Right atrium auricular region (tissue), 2 donors: ENCODE measurements around the gene GUK1. TPM values are rescaled to one million over a fixed set of nuclear protein-coding genes. Genes with fewer than 3 reads are reported as not detected.
A peak's percentile ranks its signal among the peaks of the same experiment; 100 is the strongest.

Experiments
- DNase-seq: peaks from one replicate; pipeline ENCODE4 v3.0.0-alpha.2; 2019; ENCODE audit warnings: low spot score
- H3K27ac ChIP-seq, 2 donors: fragments of 200-600 bp; sonication (generic); 1 replicate in 1 of 2; 2 replicates in 1 of 2; pipeline ENCODE4 v1.5.1; 2016 to 2019
- H3K27me3 ChIP-seq, 2 donors: fragments of 200-600 bp; sonication (generic); one replicate each; pipeline versions ENCODE4 v1.5.1 to v1.6.0; 2017 to 2019
- H3K36me3 ChIP-seq: fragments of 200-600 bp; sonication (generic); one replicate; pipeline ENCODE4 v1.5.1; 2016
- H3K4me1 ChIP-seq, 2 donors: fragments of 200-600 bp; sonication (generic); one replicate each; pipeline versions ENCODE4 v1.5.1 to v1.6.0; 2017 to 2019
- H3K4me3 ChIP-seq, 2 donors: fragments of 200-600 bp; sonication (generic); 1 replicate in 1 of 2; 2 replicates in 1 of 2; pipeline ENCODE4 v1.5.1; 2017 to 2019; ENCODE audit warnings: mild to moderate bottlenecking in 1 of 2, moderate library complexity in 1 of 2
- H3K9me3 ChIP-seq, 2 donors: fragments of 200-600 bp; sonication (generic); one replicate each; pipeline ENCODE4 v1.5.1; 2019
- total RNA-seq, 2 donors: library from RNA; depleted of rRNA; stranded (reverse); fragments of >200 nt; gene quantifications; one replicate each; pipeline ENCODE4 v1.1.0, GENCODE V29; 2016
- TF ChIP-seq, protein P1 (sequence below), 2 donors: fragments of 200-600 bp; sonication (generic); IDR thresholded peaks; one replicate each; pipeline ENCODE4 v1.5.1; 2019; ENCODE audit warnings: antibody characterized with exemption in 2 of 2

GUK1 gene
- total RNA-seq, 2 donors from 2014 or later: 179 to 277 TPM

DNA sequence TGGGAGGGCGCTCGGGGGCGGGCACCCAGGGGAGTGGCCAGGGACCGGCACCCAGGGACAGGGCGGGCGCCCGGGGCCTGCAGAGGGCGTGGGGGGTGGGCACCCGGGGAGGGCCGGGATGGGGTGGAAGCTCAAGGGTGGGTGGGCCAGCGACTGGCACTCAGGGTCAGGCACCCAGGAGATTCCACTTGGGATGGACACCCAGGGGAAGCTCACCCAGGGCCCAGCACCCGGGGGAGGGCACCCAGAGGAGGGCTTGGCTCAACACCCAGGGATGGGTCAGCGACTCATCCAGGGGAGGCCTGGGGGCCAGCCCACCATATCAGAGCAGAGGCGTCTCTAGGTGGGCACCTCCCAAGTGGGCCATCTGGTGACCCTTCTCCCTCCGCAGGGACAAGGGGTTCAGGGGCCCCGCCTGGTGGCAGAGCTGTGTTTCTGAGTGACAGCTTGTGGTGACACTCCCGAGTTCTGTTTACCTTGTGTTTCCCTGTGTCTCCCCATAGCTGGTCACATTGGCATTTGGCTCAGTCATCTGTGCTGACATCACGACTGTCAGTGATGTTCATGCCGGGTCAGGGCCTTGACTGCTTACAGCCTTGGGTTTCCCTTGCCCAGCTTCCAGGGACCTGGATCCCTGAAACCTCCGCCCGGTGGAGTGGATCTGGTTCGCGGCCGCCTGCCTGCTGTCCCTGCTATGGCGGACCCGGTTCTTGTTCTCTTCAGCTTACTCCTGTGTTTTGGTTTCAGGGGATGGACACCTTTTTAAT, 26.3 kb downstream of the GUK1 start:
- Histone ChIP-seq H3K27ac (peak overlapping the region; percentile 95 to 100), H3K4me1 (peaks cover 3 to 47% of the 10 kb centered on the region in 2 donors), H3K36me3 (no peaks in the 10 kb centered on the region), H3K9me3 (no peaks in the 10 kb centered on the region), H3K27me3 (no peaks in the 10 kb centered on the region), H3K4me3 (peak overlapping the region; percentile 61 to 70)
- peak; percentile 91 for DNase-seq
- TF ChIP-seq, protein P1, sequence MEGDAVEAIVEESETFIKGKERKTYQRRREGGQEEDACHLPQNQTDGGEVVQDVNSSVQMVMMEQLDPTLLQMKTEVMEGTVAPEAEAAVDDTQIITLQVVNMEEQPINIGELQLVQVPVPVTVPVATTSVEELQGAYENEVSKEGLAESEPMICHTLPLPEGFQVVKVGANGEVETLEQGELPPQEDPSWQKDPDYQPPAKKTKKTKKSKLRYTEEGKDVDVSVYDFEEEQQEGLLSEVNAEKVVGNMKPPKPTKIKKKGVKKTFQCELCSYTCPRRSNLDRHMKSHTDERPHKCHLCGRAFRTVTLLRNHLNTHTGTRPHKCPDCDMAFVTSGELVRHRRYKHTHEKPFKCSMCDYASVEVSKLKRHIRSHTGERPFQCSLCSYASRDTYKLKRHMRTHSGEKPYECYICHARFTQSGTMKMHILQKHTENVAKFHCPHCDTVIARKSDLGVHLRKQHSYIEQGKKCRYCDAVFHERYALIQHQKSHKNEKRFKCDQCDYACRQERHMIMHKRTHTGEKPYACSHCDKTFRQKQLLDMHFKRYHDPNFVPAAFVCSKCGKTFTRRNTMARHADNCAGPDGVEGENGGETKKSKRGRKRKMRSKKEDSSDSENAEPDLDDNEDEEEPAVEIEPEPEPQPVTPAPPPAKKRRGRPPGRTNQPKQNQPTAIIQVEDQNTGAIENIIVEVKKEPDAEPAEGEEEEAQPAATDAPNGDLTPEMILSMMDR (IDR thresholded peaks at IDR 0.05): peak; percentile 40 to 47

DNA sequence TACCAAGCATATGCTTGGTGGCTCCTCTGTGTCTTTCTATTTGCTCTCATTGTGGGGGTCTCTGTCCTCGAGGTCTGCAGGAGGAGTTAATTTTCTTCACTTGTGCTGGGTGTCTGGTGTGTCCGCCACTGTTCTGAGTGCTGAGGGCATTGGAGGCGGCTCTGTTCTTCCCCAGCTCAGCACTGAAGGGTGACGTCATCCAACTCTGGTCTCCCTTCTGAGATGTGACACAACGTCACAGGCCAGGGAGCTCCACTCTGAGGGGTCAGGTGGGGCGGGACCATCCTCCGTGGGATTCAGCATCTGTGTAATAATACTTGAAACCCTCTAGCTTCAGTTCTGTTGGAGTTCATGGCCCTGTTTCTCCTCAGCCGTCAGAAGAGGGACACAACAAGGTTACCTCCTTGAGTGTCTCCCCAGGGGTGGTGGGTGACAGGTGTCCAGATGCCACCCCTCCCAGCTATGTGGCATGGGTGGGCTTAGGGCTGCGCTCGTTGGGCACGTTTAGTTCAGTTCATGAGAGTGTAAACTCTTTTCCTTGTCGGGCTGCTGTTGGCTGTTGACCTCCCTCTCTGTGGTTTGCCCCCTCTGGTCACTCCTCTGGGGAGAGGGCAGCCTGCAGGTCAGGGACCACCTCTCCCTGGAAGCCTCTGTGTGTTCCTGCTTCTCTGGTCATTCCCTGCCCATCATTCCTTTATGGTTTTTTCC, 28.6 kb downstream of the GUK1 start:
- Histone ChIP-seq H3K27me3 (no peaks in the 10 kb centered on the region), H3K4me3 (no peak overlapping the region), H3K4me1 (peaks cover 0 to 25% of the 10 kb centered on the region in 2 donors), H3K9me3 (no peaks in the 10 kb centered on the region), H3K27ac (no peak overlapping the region), H3K36me3 (no peaks in the 10 kb centered on the region)
- TF ChIP-seq, protein P1 (IDR thresholded peaks at IDR 0.05): no peak
- no peak for DNase-seq

DNA sequence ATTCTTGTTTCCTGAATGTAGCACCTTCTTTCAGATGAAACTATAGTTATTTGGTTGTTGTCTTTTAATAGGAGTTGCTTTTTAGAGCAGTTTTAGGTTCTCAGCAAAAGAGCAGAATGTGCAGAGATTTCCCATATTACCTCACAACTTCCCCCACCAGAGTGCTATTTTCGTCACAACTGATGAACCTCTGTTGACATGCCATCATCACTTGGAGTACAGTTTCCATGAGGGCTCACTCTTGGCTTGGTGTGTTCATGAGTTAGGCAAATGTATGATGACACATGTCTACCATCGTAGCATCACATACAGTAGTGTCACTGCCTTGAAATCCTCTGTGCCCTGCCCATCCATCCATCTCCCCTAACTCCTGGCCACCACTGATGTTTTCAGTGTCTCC, 29.3 kb downstream of the GUK1 start:
- peaks cover 0 to 21% of the 10 kb centered on the region in 2 donors for H3K4me1 ChIP-seq
- H3K4me3 ChIP-seq: no peak overlapping the region
- no peak overlapping the region for H3K27ac ChIP-seq
- no peaks in the 10 kb centered on the region for H3K9me3 ChIP-seq
- TF ChIP-seq, protein P1 (IDR thresholded peaks at IDR 0.05): no peak
- DNase-seq: no peak
- no peaks in the 10 kb centered on the region for H3K27me3 ChIP-seq
- H3K36me3 ChIP-seq: no peaks in the 10 kb centered on the region

DNA sequence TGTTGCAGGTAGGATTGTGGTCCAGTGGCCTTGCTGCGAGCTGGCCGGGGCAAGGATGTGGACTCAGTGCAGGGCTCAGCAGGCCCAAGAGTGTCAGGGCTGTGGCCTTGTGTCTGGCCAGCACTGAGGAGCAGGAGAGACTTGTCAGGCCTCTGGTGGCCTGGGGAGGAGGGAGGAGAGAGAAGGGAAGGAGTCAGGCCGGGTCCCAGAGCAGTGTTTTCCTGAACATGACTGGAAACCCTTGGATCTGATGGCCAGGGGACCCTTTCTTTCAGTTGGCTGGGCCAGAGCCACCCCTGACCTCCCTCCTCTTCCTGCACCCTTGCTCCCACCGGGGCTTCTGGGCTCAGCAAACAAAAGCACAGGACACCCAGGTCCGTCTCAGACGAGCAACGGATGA, 30.6 kb downstream of the GUK1 start:
- TF ChIP-seq, protein P1 (IDR thresholded peaks at IDR 0.05): no peak
- no peak for DNase-seq
- H3K27me3 ChIP-seq: no peaks in the 10 kb centered on the region
- H3K27ac ChIP-seq: no peak overlapping the region
- H3K36me3 ChIP-seq: peaks cover 10% of the 10 kb centered on the region
- H3K9me3 ChIP-seq: no peaks in the 10 kb centered on the region
- H3K4me3 ChIP-seq: no peak overlapping the region
- H3K4me1 ChIP-seq: peaks cover 0 to 13% of the 10 kb centered on the region in 2 donors

DNA sequence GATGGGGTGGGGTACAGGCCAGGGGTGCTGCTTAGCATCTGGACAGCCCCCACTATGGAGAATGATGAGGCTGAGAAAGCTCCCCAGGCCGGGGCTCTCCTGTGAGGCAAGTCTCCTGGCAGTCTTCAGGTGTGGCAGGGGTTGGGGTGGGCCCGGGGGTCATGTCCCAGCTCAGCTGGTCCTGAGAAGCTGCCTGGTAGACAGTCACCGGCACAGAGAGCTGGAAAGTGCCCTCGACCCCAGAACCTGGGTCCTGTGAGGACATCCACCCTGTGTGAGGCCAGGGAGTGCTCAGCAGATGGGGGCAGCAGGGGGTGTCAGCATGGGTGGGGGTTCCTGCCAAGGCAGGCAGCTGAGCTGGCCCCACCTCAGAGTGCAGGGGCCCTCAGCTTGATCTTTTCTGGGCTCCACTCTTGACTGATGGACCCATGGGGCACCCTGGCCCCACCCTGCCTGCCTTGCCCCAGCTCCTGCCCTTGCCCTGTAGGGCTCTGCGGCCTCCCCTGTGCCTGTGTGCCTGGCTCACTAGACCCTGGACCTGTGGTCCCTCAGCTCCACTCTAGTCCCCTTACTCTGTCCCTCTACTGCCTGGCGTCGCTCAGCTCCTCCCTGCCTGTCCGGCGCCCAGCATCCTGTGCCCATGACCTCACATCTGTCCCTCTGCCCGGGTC, 31.3 kb downstream of the GUK1 start:
- DNase-seq: no peak
- Histone ChIP-seq H3K27me3 (no peaks in the 10 kb centered on the region), H3K36me3 (peaks cover 17% of the 10 kb centered on the region), H3K4me3 (no peak overlapping the region), H3K9me3 (no peaks in the 10 kb centered on the region), H3K4me1 (peaks cover 0 to 11% of the 10 kb centered on the region in 2 donors), H3K27ac (no peak overlapping the region)
- TF ChIP-seq, protein P1 (IDR thresholded peaks at IDR 0.05): no peak
